ENCODE data around the gene AGAP3. TPM values are rescaled to one million over a fixed set of nuclear protein-coding genes. Genes with fewer than 3 reads are reported as not detected.

The AGAP3 gene
- polyA plus RNA-seq, 1 of the 3 experiments (the other 2 are of a cell fraction): 126 TPM

DNA sequence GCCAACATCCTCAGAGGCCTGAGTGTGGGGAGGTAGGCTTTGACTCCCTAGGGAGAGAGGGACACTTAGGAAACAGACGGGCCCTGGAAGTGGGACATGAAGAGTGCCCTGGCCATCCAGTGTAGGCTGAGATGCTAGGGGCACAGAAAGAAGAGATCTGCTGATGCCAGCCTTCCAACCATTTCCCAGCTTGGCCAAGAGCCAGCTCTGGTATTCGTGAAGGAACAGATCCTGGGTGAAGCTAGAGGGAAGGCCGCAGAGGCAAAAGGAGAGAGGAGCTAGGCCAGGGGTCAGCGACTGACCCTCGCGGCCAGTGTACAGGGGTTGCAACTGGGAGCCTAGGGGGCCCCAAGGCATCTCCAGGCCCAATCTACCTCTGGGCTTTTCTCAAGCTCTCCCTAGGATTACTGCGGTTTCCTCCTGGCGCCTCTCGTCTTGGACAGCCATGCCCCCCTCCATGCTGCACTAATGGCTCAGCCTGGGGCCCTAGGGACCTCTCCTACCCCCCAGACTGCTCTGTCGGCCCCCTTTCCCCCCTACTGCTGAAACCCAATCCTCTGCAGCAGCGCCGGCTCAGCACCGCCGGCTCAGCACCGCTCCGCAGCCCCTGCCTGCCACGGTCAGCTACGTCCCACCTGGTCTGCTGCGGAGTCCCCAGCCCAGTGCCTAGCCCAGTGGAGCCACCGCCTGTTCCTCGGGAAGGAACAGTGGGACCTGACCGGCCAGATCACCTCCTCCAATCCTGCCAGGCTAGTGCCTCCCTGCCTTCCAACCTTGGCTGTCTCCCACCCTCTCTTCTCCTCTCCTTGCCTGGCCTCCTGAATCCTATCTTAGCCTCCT lies 38.1 kb upstream of the AGAP3 start, which contains the start of gene ASIC3:
ASIC3 (plus strand) TSS at position 556 of the 840 bp plus-strand sequence. CDS start 355 bp downstream, outside the sequence.
- Histone ChIP-seq H3K4me1 (ENCODE audit: control insufficient read depth in 1 of 2, insufficient read depth in 2 of 2, low read depth in 1 of 2, low read length in 1 of 2) (peaks cover 13 to 39% of the 10 kb centered on the region in 2 experiments), H3F3A (replicated peaks; ENCODE audit: insufficient read depth) (peaks cover 15% of the 10 kb centered on the region), H3K9ac (no peak within 1 kb of the TSS), H3K27me3 (ENCODE audit: insufficient read depth) (no peaks in the 10 kb centered on the region), H3K9me3 (no peaks in the 10 kb centered on the region), H3K36me3 (replicated peaks in 1 of 2; ENCODE audit: control insufficient read depth in 1 of 2, insufficient read depth in 2 of 2, low read length in 1 of 2) (peaks cover 4 to 21% of the 10 kb centered on the region in 2 experiments), H3K27ac (ENCODE audit: low read depth in 2 of 2, low read length in 1 of 2) (peak within 1 kb of the TSS; percentile 61 to 78), H3K4me3 (ENCODE audit: low read depth in 2 of 2, low read length in 1 of 2) (no peak within 1 kb of the TSS), H3K4me2 (peak within 1 kb of the TSS; percentile 60), H2AFZ (ENCODE audit: low read depth) (no peak within 1 kb of the TSS), H3K9me2 (no peaks in the 10 kb centered on the region), H3K79me2 (ENCODE audit: insufficient read depth) (no peaks in the 10 kb centered on the region), H4K20me1 (ENCODE audit: insufficient read depth) (no peaks in the 10 kb centered on the region)
- TF ChIP-seq TEAD4 (IDR thresholded peaks at IDR 0.05; ENCODE audit: borderline replicate concordance, insufficient read depth): no peak
- peak; percentile 9 for TF ChIP-seq CHD2 (IDR thresholded peaks at IDR 0.05; ENCODE audit: low read length, partially characterized antibody)
- TF ChIP-seq, protein P1, sequence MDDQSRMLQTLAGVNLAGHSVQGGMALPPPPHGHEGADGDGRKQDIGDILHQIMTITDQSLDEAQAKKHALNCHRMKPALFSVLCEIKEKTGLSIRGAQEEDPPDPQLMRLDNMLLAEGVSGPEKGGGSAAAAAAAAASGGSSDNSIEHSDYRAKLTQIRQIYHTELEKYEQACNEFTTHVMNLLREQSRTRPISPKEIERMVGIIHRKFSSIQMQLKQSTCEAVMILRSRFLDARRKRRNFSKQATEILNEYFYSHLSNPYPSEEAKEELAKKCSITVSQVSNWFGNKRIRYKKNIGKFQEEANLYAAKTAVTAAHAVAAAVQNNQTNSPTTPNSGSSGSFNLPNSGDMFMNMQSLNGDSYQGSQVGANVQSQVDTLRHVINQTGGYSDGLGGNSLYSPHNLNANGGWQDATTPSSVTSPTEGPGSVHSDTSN (IDR thresholded peaks at IDR 0.05): no peak
- no peak for TF ChIP-seq NRF1 (IDR thresholded peaks at IDR 0.05; ENCODE audit: low read depth, low read length)
- no peak for TF ChIP-seq MXI1 (IDR thresholded peaks at IDR 0.05; ENCODE audit: low read depth, low read length)
- TF ChIP-seq GATA2 (CRISPR knock-in tag; IDR thresholded peaks at IDR 0.05): no peak
- TF ChIP-seq, protein P2, sequence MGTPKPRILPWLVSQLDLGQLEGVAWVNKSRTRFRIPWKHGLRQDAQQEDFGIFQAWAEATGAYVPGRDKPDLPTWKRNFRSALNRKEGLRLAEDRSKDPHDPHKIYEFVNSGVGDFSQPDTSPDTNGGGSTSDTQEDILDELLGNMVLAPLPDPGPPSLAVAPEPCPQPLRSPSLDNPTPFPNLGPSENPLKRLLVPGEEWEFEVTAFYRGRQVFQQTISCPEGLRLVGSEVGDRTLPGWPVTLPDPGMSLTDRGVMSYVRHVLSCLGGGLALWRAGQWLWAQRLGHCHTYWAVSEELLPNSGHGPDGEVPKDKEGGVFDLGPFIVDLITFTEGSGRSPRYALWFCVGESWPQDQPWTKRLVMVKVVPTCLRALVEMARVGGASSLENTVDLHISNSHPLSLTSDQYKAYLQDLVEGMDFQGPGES (IDR thresholded peaks at IDR 0.05; ENCODE audit: low read depth, low read length): no peak
- TF ChIP-seq, protein P3, sequence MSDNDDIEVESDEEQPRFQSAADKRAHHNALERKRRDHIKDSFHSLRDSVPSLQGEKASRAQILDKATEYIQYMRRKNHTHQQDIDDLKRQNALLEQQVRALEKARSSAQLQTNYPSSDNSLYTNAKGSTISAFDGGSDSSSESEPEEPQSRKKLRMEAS (IDR thresholded peaks at IDR 0.05; ENCODE audit: low read depth): no peak
- no peak for TF ChIP-seq RXRA (IDR thresholded peaks at IDR 0.05; ENCODE audit: borderline replicate concordance, low read depth)
- no peak for TF ChIP-seq RAD21 (IDR thresholded peaks at IDR 0.05; ENCODE audit: low read length)
- TF ChIP-seq POLR2AphosphoS5 (IDR thresholded peaks at IDR 0.05; ENCODE audit: low read depth, low read length): 0 out of 2 replicates have a peak, but pooled peaks have one; percentile 22
- no peak for TF ChIP-seq FOSL2 (IDR thresholded peaks at IDR 0.05; ENCODE audit: borderline replicate concordance, low read depth)
- peak; percentile 74 for DNase-seq
- WGBS (ENCODE audit: low lambda C conversion rate): 88% methylated on average over 22 of the region's 22 CpGs
- ChIA-PET CTCF (interaction anchor here (0.7 to 2.1 kb wide), 11 partner anchors 9 to 599 kb away, joined by 3 to 10 read pairs (median 4); partner anchors contain the start of genes ABCB8 and SLC4A2), POLR2A (interaction anchor here (0.6 to 2.1 kb wide), 3 partner anchors 9 to 34 kb away, joined by 3 to 11 read pairs (median 5); partner anchors contain the start of genes CDK5 and SLC4A2)

Measured in SK-N-SH (cell line).